H1 (cell line): Measurements from ENCODE around the gene PAQR5. TPM values are rescaled to one million over a fixed set of nuclear protein-coding genes. Genes with fewer than 3 reads are reported as not detected.

Experiments used
- CTCF ChIA-PET: fragments of 300-600 bp; sonication (Branson Sonifier 250); formaldehyde crosslinking; loops from one replicate; lab custom pipeline; 2021; ENCODE audit not compliant: partially characterized antibody; lab: Charles Lee
- POLR2A ChIA-PET: fragments of 300-600 bp; sonication (Branson Sonifier 250); formaldehyde crosslinking; loops from one replicate; lab custom pipeline; 2021; ENCODE audit warnings: inconsistent platforms; ENCODE audit not compliant: partially characterized antibody; lab: Charles Lee
- DNase-seq, 2 experiments: peaks; one replicate each; pipeline versions ENCODE4 v3.0.0 to v3.0.0-alpha.2; 2010 to 2022; ENCODE audit warnings: low spot score in 2 of 2, low read depth in 1 of 2, mixed read lengths in 1 of 2
- FAIRE-seq: peaks from 2 replicates; lab custom pipeline; 2011; peaks lifted over from hg19 to GRCh38; lab: Jason Lieb, UNC
- H2AFZ ChIP-seq: 2 replicates; pipeline ENCODE4 v1.8.1; 2012; ENCODE audit warnings: low read length, inconsistent platforms
- H2AK5ac ChIP-seq: 2 replicates; pipeline ENCODE4 v1.6.1; 2013; ENCODE audit warnings: low read depth, low read length
- H2BK120ac ChIP-seq: replicated peaks from 2 replicates; pipeline ENCODE3; 2013; ENCODE audit warnings: low read depth, low read length, inconsistent platforms
- H2BK12ac ChIP-seq: 2 replicates; pipeline ENCODE4 v1.6.1; 2013; ENCODE audit warnings: low read depth, low read length
- H2BK15ac ChIP-seq: 2 replicates; pipeline ENCODE4 v1.6.1; 2013; ENCODE audit warnings: low read length
- H2BK20ac ChIP-seq: 2 replicates; pipeline ENCODE4 v1.6.1; 2013; ENCODE audit warnings: low read length
- H2BK5ac ChIP-seq: 2 replicates; pipeline ENCODE4 v1.6.1; 2013; ENCODE audit warnings: low read depth, low read length
- H3K14ac ChIP-seq: 2 replicates; pipeline ENCODE4 v1.6.1; 2013; ENCODE audit warnings: inconsistent platforms; ENCODE audit not compliant: insufficient read length
- H3K18ac ChIP-seq: 2 replicates; pipeline ENCODE4 v1.6.1; 2013; ENCODE audit warnings: low read length; ENCODE audit errors: extremely low read depth
- H3K23ac ChIP-seq: 2 replicates; pipeline ENCODE4 v1.6.1; 2013; ENCODE audit warnings: inconsistent platforms; ENCODE audit not compliant: insufficient read length
- H3K23me2 ChIP-seq: 2 replicates; pipeline ENCODE4 v1.6.1; 2013; ENCODE audit warnings: low read depth, low read length
- H3K27ac ChIP-seq: 2 replicates; pipeline ENCODE4 v1.6.1; 2011; ENCODE audit warnings: low read depth, low read length, inconsistent platforms
- H3K27me3 ChIP-seq, 4 experiments: replicated peaks in 1 of 4; 1 replicate in 1 of 4; 2 replicates in 3 of 4; pipeline versions ENCODE4 v1.6.1 to v1.8.1; 2011 to 2013; ENCODE audit warnings: low read length in 3 of 4, mild to moderate bottlenecking in 3 of 4, inconsistent platforms in 2 of 4, mixed read lengths in 2 of 4, moderate library complexity in 1 of 4; ENCODE audit not compliant: control insufficient read depth in 3 of 4, insufficient read depth in 3 of 4; ENCODE audit errors: extremely low read depth in 1 of 4
- H3K36me3 ChIP-seq, 4 experiments: 2 replicates each; pipeline versions ENCODE4 v1.6.1 to v1.8.1; 2011 to 2013; ENCODE audit warnings: mild to moderate bottlenecking in 4 of 4, low read length in 3 of 4, moderate library complexity in 2 of 4, control low read depth in 1 of 4, inconsistent platforms in 1 of 4; ENCODE audit not compliant: insufficient read depth in 4 of 4, control insufficient read depth in 2 of 4
- H3K4ac ChIP-seq: replicated peaks from 2 replicates; pipeline ENCODE3; 2013; ENCODE audit warnings: low read length, low read depth, mixed read lengths, inconsistent platforms; ENCODE audit not compliant: insufficient read length
- H3K4me1 ChIP-seq, 4 experiments: replicated peaks in 1 of 4; 1 replicate in 1 of 4; 2 replicates in 3 of 4; pipeline versions ENCODE4 v1.6.1 to v1.8.1; 2011 to 2013; ENCODE audit warnings: low read length in 3 of 4, inconsistent platforms in 2 of 4, mixed read lengths in 1 of 4; ENCODE audit not compliant: insufficient read depth in 4 of 4, control insufficient read depth in 3 of 4
- H3K4me2 ChIP-seq, 2 experiments: 2 replicates each; pipeline versions ENCODE4 v1.6.1 to v1.8.1; 2011 to 2013; ENCODE audit warnings: low read depth in 2 of 2, low read length in 2 of 2, control low read depth in 1 of 2, inconsistent platforms in 1 of 2, mild to moderate bottlenecking in 1 of 2; ENCODE audit not compliant: insufficient read depth in 1 of 2
- H3K4me3 ChIP-seq, 4 experiments: fragments of 200-600, 300-600 bp in 1 of 4; sonication (generic), shearing (Covaris generic), sonication (Bioruptor Twin) in 1 of 4; 2 replicates each; pipeline versions ENCODE4 v1.5.1 to v1.8.1; 2011 to 2016; ENCODE audit warnings: low read length in 4 of 4, low read depth in 3 of 4, control low read depth in 2 of 4, inconsistent platforms in 2 of 4, mild to moderate bottlenecking in 2 of 4, mixed read lengths in 1 of 4, moderate library complexity in 1 of 4; ENCODE audit not compliant: insufficient read depth in 2 of 4; ENCODE audit errors: extremely low read depth in 1 of 4
- H3K56ac ChIP-seq: replicated peaks from 2 replicates; pipeline ENCODE3; 2013; ENCODE audit warnings: low read depth, mild to moderate bottlenecking, mixed read lengths, low read length, inconsistent platforms; ENCODE audit not compliant: insufficient read length
- H3K79me1 ChIP-seq: 2 replicates; pipeline ENCODE4 v1.6.1; 2013; ENCODE audit warnings: low read depth, low read length, control low read depth
- H3K79me2 ChIP-seq, 2 experiments: 2 replicates each; pipeline versions ENCODE4 v1.6.1 to v1.8.1; 2012 to 2013; ENCODE audit warnings: low read length in 2 of 2, mild to moderate bottlenecking in 2 of 2, inconsistent platforms in 1 of 2; ENCODE audit not compliant: insufficient read depth in 2 of 2, control insufficient read depth in 1 of 2
- H3K9ac ChIP-seq, 4 experiments: replicated peaks in 1 of 4; 1 replicate in 1 of 4; 2 replicates in 3 of 4; pipeline versions ENCODE4 v1.6.1 to v1.8.1; 2011 to 2013; ENCODE audit warnings: low read depth in 3 of 4, low read length in 3 of 4, control low read depth in 2 of 4, mild to moderate bottlenecking in 2 of 4, moderate library complexity in 2 of 4, inconsistent platforms in 1 of 4; ENCODE audit errors: extremely low read depth in 1 of 4
- H3K9me3 ChIP-seq, 2 experiments: 2 replicates each; pipeline versions ENCODE4 v1.6.1 to v1.8.1; 2012 to 2013; ENCODE audit warnings: mild to moderate bottlenecking in 2 of 2, moderate library complexity in 2 of 2, control low read depth in 1 of 2, inconsistent platforms in 1 of 2, low read depth in 1 of 2, low read length in 1 of 2, mixed read lengths in 1 of 2; ENCODE audit not compliant: insufficient read depth in 2 of 2
- H4K20me1 ChIP-seq, 2 experiments: replicated peaks in 1 of 2; 2 replicates each; pipeline versions ENCODE3 to v1.8.1; 2011 to 2013; ENCODE audit warnings: inconsistent platforms in 2 of 2, low read length in 2 of 2, mild to moderate bottlenecking in 1 of 2; ENCODE audit not compliant: insufficient read depth in 2 of 2, control insufficient read depth in 1 of 2
- H4K5ac ChIP-seq: 2 replicates; pipeline ENCODE4 v1.6.1; 2013; ENCODE audit warnings: low read length, low read depth, mixed read lengths, inconsistent platforms; ENCODE audit not compliant: insufficient read length
- H4K8ac ChIP-seq: 2 replicates; pipeline ENCODE4 v1.8.0; 2013; ENCODE audit warnings: mild to moderate bottlenecking, moderate library complexity, low read length, inconsistent platforms; ENCODE audit not compliant: insufficient read depth; ENCODE audit errors: extremely low read depth
- H4K91ac ChIP-seq: replicated peaks from 2 replicates; pipeline ENCODE3; 2013; ENCODE audit warnings: low read length, mixed read lengths, inconsistent platforms; ENCODE audit not compliant: insufficient read length
- ATF3 ChIP-seq: IDR thresholded peaks from 2 replicates; pipeline ENCODE4 v1.6.1; 2011; ENCODE audit warnings: low read depth, mild to moderate bottlenecking, low read length; ENCODE audit not compliant: insufficient read depth
- WGBS, 2 experiments: shearing (Covaris generic) in 1 of 2; methylation state at CpG; one replicate each; pipeline versions ENCODE4 v1.1.6 to v1.1.7; 2013 to 2015; ENCODE audit warnings: low lambda C conversion rate in 2 of 2, mixed read lengths in 2 of 2, inconsistent platforms in 1 of 2, low coverage in 1 of 2, missing lambda C conversion rate in 1 of 2; ENCODE audit not compliant: insufficient replicate concordance in 2 of 2, insufficient coverage in 1 of 2, insufficient read length in 1 of 2; ENCODE audit errors: extremely low coverage in 1 of 2, missing lambda C conversion rate in 1 of 2; 5-methylcytosine and 5-hydroxymethylcytosine counted together
- polyA plus RNA-seq, 7 experiments: library from polyadenylated mRNA; depleted of rRNA in 3 of 7; stranded (reverse) in 5 of 7; unstranded in 2 of 7; fragments of >200 nt in 5 of 7; fragments of 200-250 nt in 2 of 7; gene quantifications; 1 replicate in 5 of 7; 2 replicates in 1 of 7; 4 replicates in 1 of 7; pipeline versions ENCODE4 v1.2.1 to v1.2.3, GENCODE V29; 2011 to 2013; ENCODE audit warnings: missing spikeins in 2 of 7, mixed read lengths in 2 of 7
- total RNA-seq: library from RNA; stranded (reverse); fragmentation: NEBNext Ultra II Directional; extraction: Animal tissue kit (Norgen Biotek cat#: 25700); gene quantifications from 2 replicates; pipeline ENCODE4 v1.2.1, GENCODE V29; 2021

Gene PAQR5
- total and polyA plus RNA-seq, 2 of the 8 experiments (the other 6 are each of a cell fraction or from before 2014, with no cell fraction given): 8.7 to 18.1 TPM

DNA sequence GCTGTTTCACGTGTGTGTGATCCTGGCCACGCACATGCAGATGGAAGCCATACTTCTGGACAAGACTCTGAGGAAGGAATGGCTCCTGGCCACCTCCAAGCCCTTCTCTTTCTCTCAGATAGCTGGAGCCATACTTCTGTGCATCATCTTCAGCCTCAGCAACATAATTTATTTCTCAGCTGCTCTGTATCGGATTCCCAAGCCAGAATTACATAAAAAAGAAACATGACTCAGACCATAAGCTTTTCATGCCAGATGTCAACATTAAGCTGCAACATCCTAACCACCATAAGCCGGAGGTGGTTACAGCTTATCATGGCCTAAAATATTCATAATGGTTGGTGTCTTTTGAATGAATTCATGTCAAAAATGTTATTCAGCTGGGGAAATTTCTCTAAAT lies 104.9 kb downstream of the PAQR5 start:
- no peaks in the 10 kb centered on the region for H3K36me3 ChIP-seq
- no peak overlapping the region for H2BK15ac ChIP-seq
- no peak overlapping the region for H4K5ac ChIP-seq
- TF ChIP-seq ATF3: no peak
- H3K79me1 ChIP-seq: no peaks in the 10 kb centered on the region
- peaks cover 0 to 1% of the 10 kb centered on the region in 2 experiments for H4K20me1 ChIP-seq
- FAIRE-seq (no peak), DNase-seq (no peak)
- H3K56ac ChIP-seq: no peak overlapping the region
- H3K4me3 ChIP-seq: no peak overlapping the region
- no peak overlapping the region for H3K14ac ChIP-seq
- no peak overlapping the region for H2AK5ac ChIP-seq
- no peaks in the 10 kb centered on the region for H3K9me3 ChIP-seq
- CTCF ChIA-PET: interaction anchor here (0.7 to 6.8 kb wide), 4 partner anchors 9 to 370 kb away, joined by 3 to 32 read pairs (median 4); no protein-coding TSS in a partner anchor
- H2AFZ ChIP-seq: no peak overlapping the region
- H3K4me2 ChIP-seq: no peak overlapping the region
- H3K18ac ChIP-seq: no peak overlapping the region
- H2BK5ac ChIP-seq: no peak overlapping the region
- no peaks in the 10 kb centered on the region for H3K79me2 ChIP-seq
- no peaks in the 10 kb centered on the region for H3K4me1 ChIP-seq
- no peak overlapping the region for H3K4ac ChIP-seq
- no peak overlapping the region for H2BK12ac ChIP-seq
- 95% methylated on average over 4 of the region's 4 CpGs; no CpG with 5 or more reads in 1 of the 2 experiments for WGBS, 2 experiments
- no peak overlapping the region for H3K27ac ChIP-seq
- H2BK20ac ChIP-seq: no peak overlapping the region
- H3K9ac ChIP-seq: no peak overlapping the region
- no peaks in the 10 kb centered on the region for H3K27me3 ChIP-seq
- POLR2A ChIA-PET: interaction anchor here (1.6 to 1.7 kb wide), 2 partner anchors 11 to 49 kb away, joined by 4 to 8 read pairs; partner anchors contain the start of genes KIF23 and RPLP1
- H4K91ac ChIP-seq: no peak overlapping the region
- no peak overlapping the region for H4K8ac ChIP-seq
- H3K23ac ChIP-seq: no peak overlapping the region
- no peak overlapping the region for H2BK120ac ChIP-seq
- no peaks in the 10 kb centered on the region for H3K23me2 ChIP-seq
